WTC11 (cell line): Measurements from ENCODE around the gene RGL1. TPM values are rescaled to one million over a fixed set of nuclear protein-coding genes. Genes with fewer than 3 reads are reported as not detected.

ENCODE experiments used
- ATAC-seq: fragments of 200-7000 bp; cut with Tn5 transposase; 2 replicates; pipeline ENCODE4 v1.10.0; 2021; ENCODE audit warnings: mild to moderate bottlenecking, moderate library complexity
- CTCF ChIA-PET: fragments of 300-600 bp; sonication (Branson Sonifier 250); formaldehyde crosslinking; loops from one replicate; lab custom pipeline; 2021; ENCODE audit warnings: antibody characterized with exemption; lab: Charles Lee
- POLR2A ChIA-PET: fragments of 350-600 bp; sonication (Branson Sonifier 250); formaldehyde crosslinking; loops from one replicate; lab custom pipeline; 2021; ENCODE audit warnings: antibody characterized with exemption; lab: Charles Lee
- DNase-seq: peaks from one replicate; pipeline ENCODE4 v3.0.0; 2021; ENCODE audit warnings: low spot score
- H3K27ac Mint-ChIP-seq: 2 replicates; pipeline ENCODE4 v1.8.0; 2021; ENCODE audit warnings: mixed read lengths
- H3K27me3 Mint-ChIP-seq: 2 replicates; pipeline ENCODE4 v1.8.0; 2021; ENCODE audit warnings: low read depth, mild to moderate bottlenecking, moderate library complexity, mixed read lengths
- H3K36me3 Mint-ChIP-seq: 2 replicates; pipeline ENCODE4 v1.8.0; 2021; ENCODE audit warnings: mixed read lengths
- H3K4me1 Mint-ChIP-seq: 2 replicates; pipeline ENCODE4 v1.8.0; 2022; ENCODE audit warnings: mixed read lengths
- H3K4me3 Mint-ChIP-seq: 2 replicates; pipeline ENCODE4 v1.8.0; 2021; ENCODE audit warnings: mild to moderate bottlenecking, moderate library complexity, mixed read lengths
- H3K9me3 Mint-ChIP-seq: 2 replicates; pipeline ENCODE4 v1.8.0; 2021; ENCODE audit warnings: mixed read lengths
- ETV6 ChIP-seq: sonication (generic); formaldehyde crosslinking; IDR thresholded peaks from 2 replicates; pipeline ENCODE4 v1.8.1; 2022; ENCODE audit warnings: mild to moderate bottlenecking, missing genetic modification reagents
- FOXJ3 ChIP-seq: sonication (generic); formaldehyde crosslinking; IDR thresholded peaks from 2 replicates; pipeline ENCODE4 v1.9.0; 2021; ENCODE audit warnings: missing genetic modification reagents, mild to moderate bottlenecking, borderline replicate concordance
- HMGA2 ChIP-seq: fragments of 250-450 bp; sonication (Bioruptor Pico); IDR thresholded peaks from 2 replicates; pipeline ENCODE4 v1.4.0; 2021; ENCODE audit warnings: mild to moderate bottlenecking, moderate library complexity
- KAT7 ChIP-seq: sonication (generic); formaldehyde crosslinking; IDR thresholded peaks from 2 replicates; pipeline ENCODE4 v1.8.1; 2023; ENCODE audit warnings: missing genetic modification reagents, mild to moderate bottlenecking, borderline replicate concordance
- NFYB ChIP-seq: sonication (generic); formaldehyde crosslinking; conservative IDR thresholded peaks from 2 replicates; pipeline ENCODE4 v1.8.0; 2022; ENCODE audit warnings: low read depth, missing genetic modification reagents
- OVOL2 ChIP-seq: fragments of 250-450 bp; sonication (Bioruptor Pico); IDR thresholded peaks from 2 replicates; pipeline ENCODE4 v1.9.0; 2021; ENCODE audit warnings: mild to moderate bottlenecking, borderline replicate concordance
- PRRX2 ChIP-seq: fragments of 250-450 bp; sonication (Bioruptor Pico); IDR thresholded peaks from 2 replicates; pipeline ENCODE4 v1.8.0; 2021; ENCODE audit warnings: mild to moderate bottlenecking
- TCF7 ChIP-seq: sonication (generic); formaldehyde crosslinking; IDR thresholded peaks from 2 replicates; pipeline ENCODE4 v1.8.0; 2022; ENCODE audit warnings: mild to moderate bottlenecking, low read depth, missing genetic modification reagents, moderate library complexity
- ZNF317 ChIP-seq: sonication (generic); formaldehyde crosslinking; IDR thresholded peaks from 2 replicates; pipeline ENCODE4 v1.8.1; 2023; ENCODE audit warnings: low read depth, mild to moderate bottlenecking, moderate library complexity, missing genetic modification reagents, borderline replicate concordance
- total RNA-seq: library from RNA; stranded (reverse); gene quantifications from 3 replicates; pipeline ENCODE4 v1.2.3, GENCODE V29; 2021
- TF ChIP-seq, protein P1 (sequence below): sonication (generic); formaldehyde crosslinking; IDR thresholded peaks from 2 replicates; pipeline ENCODE4 v1.8.1; 2023; ENCODE audit warnings: mild to moderate bottlenecking, missing genetic modification reagents
- TF ChIP-seq, protein P2 (sequence below): fragments of 250-450 bp; sonication (Bioruptor Pico); IDR thresholded peaks from 2 replicates; pipeline ENCODE4 v2.1.2; 2022; ENCODE audit warnings: mild to moderate bottlenecking, moderate library complexity
- TF ChIP-seq, protein P3 (sequence below): sonication (generic); formaldehyde crosslinking; IDR thresholded peaks from 2 replicates; pipeline ENCODE4 v1.8.0; 2023; ENCODE audit warnings: missing genetic modification reagents, mild to moderate bottlenecking, borderline replicate concordance
- TF ChIP-seq, protein P4 (sequence below): sonication (generic); formaldehyde crosslinking; IDR thresholded peaks from 2 replicates; pipeline ENCODE4 v1.8.1; 2022; ENCODE audit warnings: low read depth, mild to moderate bottlenecking, moderate library complexity, missing genetic modification reagents, borderline replicate concordance
- TF ChIP-seq, protein P5 (sequence below): sonication (generic); formaldehyde crosslinking; IDR thresholded peaks from 2 replicates; pipeline ENCODE4 v1.8.1; 2022; ENCODE audit warnings: mild to moderate bottlenecking, missing genetic modification reagents, moderate library complexity, borderline replicate concordance

RGL1 gene
- total RNA-seq, 1 experiment from 2014 or later = 1.5 TPM

DNA sequence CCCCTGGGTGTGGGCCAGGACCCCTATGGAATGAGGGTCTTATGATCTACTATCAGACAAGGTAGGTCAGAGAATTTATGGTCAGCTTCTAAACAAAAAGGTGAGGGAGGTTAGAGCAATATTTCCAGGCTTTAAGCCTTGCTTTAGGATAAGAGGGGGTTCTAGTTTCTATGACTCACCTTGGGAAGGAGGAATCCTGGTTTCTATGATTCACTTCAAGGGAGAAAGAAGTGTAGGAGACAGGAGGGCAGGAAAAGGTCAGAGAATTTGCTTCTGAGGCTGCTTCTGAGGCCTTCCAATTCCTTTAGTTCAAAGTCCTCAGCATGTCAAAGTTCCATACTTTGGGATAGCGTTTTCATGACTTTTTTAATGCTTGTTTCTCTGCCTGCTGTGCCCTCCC lies 35.2 kb downstream of the RGL1 start:
- Mint-ChIP-seq H3K27me3 (no peaks in the 10 kb centered on the region), H3K36me3 (no peaks in the 10 kb centered on the region), H3K27ac (no peak overlapping the region), H3K9me3 (no peaks in the 10 kb centered on the region; the same call in 1 of the 2 replicates), H3K4me1 (peaks cover 5% of the 10 kb centered on the region; the same call in 1 of the 2 replicates), H3K4me3 (no peak overlapping the region)
- TF ChIP-seq TCF7 (CRISPR knock-in tag) = no peak
- TF ChIP-seq ETV6 (CRISPR knock-in tag) = no peak
- no peak for TF ChIP-seq FOXJ3
- TF ChIP-seq, protein P1, sequence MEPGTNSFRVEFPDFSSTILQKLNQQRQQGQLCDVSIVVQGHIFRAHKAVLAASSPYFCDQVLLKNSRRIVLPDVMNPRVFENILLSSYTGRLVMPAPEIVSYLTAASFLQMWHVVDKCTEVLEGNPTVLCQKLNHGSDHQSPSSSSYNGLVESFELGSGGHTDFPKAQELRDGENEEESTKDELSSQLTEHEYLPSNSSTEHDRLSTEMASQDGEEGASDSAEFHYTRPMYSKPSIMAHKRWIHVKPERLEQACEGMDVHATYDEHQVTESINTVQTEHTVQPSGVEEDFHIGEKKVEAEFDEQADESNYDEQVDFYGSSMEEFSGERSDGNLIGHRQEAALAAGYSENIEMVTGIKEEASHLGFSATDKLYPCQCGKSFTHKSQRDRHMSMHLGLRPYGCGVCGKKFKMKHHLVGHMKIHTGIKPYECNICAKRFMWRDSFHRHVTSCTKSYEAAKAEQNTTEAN (CRISPR knock-in tag) = no peak
- no peak for TF ChIP-seq PRRX2 (CRISPR knock-in tag)
- no peak for TF ChIP-seq OVOL2 (CRISPR knock-in tag)
- TF ChIP-seq NFYB (CRISPR knock-in tag) = no peak
- TF ChIP-seq, protein P2, sequence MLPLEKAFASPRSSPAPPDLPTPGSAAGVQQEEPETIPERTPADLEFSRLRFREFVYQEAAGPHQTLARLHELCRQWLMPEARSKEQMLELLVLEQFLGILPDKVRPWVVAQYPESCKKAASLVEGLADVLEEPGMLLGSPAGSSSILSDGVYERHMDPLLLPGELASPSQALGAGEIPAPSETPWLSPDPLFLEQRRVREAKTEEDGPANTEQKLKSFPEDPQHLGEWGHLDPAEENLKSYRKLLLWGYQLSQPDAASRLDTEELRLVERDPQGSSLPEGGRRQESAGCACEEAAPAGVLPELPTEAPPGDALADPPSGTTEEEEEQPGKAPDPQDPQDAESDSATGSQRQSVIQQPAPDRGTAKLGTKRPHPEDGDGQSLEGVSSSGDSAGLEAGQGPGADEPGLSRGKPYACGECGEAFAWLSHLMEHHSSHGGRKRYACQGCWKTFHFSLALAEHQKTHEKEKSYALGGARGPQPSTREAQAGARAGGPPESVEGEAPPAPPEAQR (CRISPR knock-in tag) = no peak
- POLR2A ChIA-PET = no interaction called here
- DNase-seq (no peak), ATAC-seq (no peak)
- CTCF ChIA-PET = no interaction called here

DNA sequence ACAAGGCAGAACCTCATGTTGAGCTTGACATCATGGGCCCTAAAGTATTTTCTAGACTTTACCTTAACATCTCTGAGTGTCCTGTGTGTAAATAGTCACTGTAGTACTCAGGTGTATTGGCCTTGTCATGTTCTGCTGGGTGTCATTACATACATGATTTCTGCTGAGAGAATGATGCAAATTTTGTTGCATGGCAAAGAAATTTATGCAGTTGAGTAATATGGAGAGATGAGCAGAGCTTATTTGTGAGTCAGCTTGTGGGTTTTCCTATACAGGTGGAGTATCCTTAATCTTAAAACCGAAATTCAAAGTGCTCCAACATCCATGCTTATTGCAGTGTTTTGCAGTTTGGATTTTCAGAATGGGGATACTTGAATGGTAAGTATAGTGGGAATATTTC lies 36.6 kb downstream of the RGL1 start:
- no peak for ATAC-seq
- Mint-ChIP-seq H3K4me1 (peaks cover 5% of the 10 kb centered on the region; the same call in 1 of the 2 replicates), H3K27ac (no peak overlapping the region), H3K4me3 (no peak overlapping the region), H3K9me3 (no peaks in the 10 kb centered on the region; the same call in 1 of the 2 replicates), H3K27me3 (no peaks in the 10 kb centered on the region), H3K36me3 (no peaks in the 10 kb centered on the region)
- ChIA-PET CTCF (no interaction called here), POLR2A (no interaction called here)
- no peak for DNase-seq
- TF ChIP-seq, protein P3, sequence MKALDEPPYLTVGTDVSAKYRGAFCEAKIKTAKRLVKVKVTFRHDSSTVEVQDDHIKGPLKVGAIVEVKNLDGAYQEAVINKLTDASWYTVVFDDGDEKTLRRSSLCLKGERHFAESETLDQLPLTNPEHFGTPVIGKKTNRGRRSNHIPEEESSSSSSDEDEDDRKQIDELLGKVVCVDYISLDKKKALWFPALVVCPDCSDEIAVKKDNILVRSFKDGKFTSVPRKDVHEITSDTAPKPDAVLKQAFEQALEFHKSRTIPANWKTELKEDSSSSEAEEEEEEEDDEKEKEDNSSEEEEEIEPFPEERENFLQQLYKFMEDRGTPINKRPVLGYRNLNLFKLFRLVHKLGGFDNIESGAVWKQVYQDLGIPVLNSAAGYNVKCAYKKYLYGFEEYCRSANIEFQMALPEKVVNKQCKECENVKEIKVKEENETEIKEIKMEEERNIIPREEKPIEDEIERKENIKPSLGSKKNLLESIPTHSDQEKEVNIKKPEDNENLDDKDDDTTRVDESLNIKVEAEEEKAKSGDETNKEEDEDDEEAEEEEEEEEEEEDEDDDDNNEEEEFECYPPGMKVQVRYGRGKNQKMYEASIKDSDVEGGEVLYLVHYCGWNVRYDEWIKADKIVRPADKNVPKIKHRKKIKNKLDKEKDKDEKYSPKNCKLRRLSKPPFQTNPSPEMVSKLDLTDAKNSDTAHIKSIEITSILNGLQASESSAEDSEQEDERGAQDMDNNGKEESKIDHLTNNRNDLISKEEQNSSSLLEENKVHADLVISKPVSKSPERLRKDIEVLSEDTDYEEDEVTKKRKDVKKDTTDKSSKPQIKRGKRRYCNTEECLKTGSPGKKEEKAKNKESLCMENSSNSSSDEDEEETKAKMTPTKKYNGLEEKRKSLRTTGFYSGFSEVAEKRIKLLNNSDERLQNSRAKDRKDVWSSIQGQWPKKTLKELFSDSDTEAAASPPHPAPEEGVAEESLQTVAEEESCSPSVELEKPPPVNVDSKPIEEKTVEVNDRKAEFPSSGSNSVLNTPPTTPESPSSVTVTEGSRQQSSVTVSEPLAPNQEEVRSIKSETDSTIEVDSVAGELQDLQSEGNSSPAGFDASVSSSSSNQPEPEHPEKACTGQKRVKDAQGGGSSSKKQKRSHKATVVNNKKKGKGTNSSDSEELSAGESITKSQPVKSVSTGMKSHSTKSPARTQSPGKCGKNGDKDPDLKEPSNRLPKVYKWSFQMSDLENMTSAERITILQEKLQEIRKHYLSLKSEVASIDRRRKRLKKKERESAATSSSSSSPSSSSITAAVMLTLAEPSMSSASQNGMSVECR = no peak
- TF ChIP-seq KAT7 (CRISPR knock-in tag) (no peak), HMGA2 (no peak), ZNF317 (CRISPR knock-in tag) (no peak)
- TF ChIP-seq, protein P4, sequence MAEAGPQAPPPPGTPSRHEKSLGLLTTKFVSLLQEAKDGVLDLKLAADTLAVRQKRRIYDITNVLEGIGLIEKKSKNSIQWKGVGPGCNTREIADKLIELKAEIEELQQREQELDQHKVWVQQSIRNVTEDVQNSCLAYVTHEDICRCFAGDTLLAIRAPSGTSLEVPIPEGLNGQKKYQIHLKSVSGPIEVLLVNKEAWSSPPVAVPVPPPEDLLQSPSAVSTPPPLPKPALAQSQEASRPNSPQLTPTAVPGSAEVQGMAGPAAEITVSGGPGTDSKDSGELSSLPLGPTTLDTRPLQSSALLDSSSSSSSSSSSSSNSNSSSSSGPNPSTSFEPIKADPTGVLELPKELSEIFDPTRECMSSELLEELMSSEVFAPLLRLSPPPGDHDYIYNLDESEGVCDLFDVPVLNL = no peak
- TF ChIP-seq, protein P5, sequence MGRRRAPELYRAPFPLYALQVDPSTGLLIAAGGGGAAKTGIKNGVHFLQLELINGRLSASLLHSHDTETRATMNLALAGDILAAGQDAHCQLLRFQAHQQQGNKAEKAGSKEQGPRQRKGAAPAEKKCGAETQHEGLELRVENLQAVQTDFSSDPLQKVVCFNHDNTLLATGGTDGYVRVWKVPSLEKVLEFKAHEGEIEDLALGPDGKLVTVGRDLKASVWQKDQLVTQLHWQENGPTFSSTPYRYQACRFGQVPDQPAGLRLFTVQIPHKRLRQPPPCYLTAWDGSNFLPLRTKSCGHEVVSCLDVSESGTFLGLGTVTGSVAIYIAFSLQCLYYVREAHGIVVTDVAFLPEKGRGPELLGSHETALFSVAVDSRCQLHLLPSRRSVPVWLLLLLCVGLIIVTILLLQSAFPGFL (CRISPR knock-in tag) = no peak
